ENCODE results near the gene PPP1R18. TPM values are rescaled to one million over a fixed set of nuclear protein-coding genes. Genes with fewer than 3 reads are reported as not detected.
A peak's percentile ranks its signal among the peaks of the same experiment; 100 is the strongest.

Gene PPP1R18
- total RNA-seq: 100 to 1,000 TPM; 112 to 115 TPM

GRCh38 chr6:30686009-30686907, at the start of gene PPP1R18:
TSS of gene PPP1R18 (minus strand) at chr6:30686645. CDS start at chr6:30686018, 627 bp downstream.
- H3K4me3 Mint-ChIP-seq: peak within 1 kb of the TSS; percentile 96
- peak; percentile 90 for DNase-seq
- no peaks in the 10 kb centered on the region for H3K9me3 Mint-ChIP-seq
- no peaks in the 10 kb centered on the region for H3K27me3 Mint-ChIP-seq (ENCODE audit: low read depth)
- intact Hi-C loops (cut with micrococcal nuclease): loop anchor here (1.0 to 5.0 kb wide), 2 partner anchors 71 to 359 kb away; partner anchors contain the start of gene TRIM39
- CTCF ChIA-PET: interaction anchor here (1.1 to 1.8 kb wide), 3 partner anchors 37 to 142 kb away, joined by 3 to 7 read pairs (median 5); no protein-coding TSS in a partner anchor
- H3K4me1 Mint-ChIP-seq (ENCODE audit: low read depth): peaks cover 34% of the 10 kb centered on the region
- H3K36me3 Mint-ChIP-seq (ENCODE audit: low read depth): peaks cover 53% of the 10 kb centered on the region
- peak within 1 kb of the TSS; percentile 100 for H3K27ac Mint-ChIP-seq

- H3K9me3 Mint-ChIP-seq: peaks cover 5% of the 10 kb centered on the region
- DNase-seq: peak; percentile 63
- CTCF ChIA-PET: interaction anchor here (0.6 to 19.6 kb wide), 7 partner anchors 11 to 224 kb away, joined by 3 to 346 read pairs (median 4); partner anchors contain the start of gene DHX16
- peaks cover 63% of the 10 kb centered on the region for H3K36me3 Mint-ChIP-seq (ENCODE audit: low read depth)
- intact Hi-C loops (cut with micrococcal nuclease): loop anchor here (1.0 to 5.0 kb wide), 6 partner anchors 9 to 178 kb away; partner anchors contain the start of genes GNL1, IER3, PRR3 and TUBB
- peaks cover 79% of the 10 kb centered on the region for H3K4me1 Mint-ChIP-seq (ENCODE audit: low read depth)
- peak overlapping the region; percentile 82 for H3K27ac Mint-ChIP-seq
- H3K4me3 Mint-ChIP-seq: peak overlapping the region; percentile 32
- H3K27me3 Mint-ChIP-seq (ENCODE audit: low read depth): no peaks in the 10 kb centered on the region
Observed at GRCh38 chr6:30735668-30736314, 49.3 kb upstream of the PPP1R18 start.

DNA sequence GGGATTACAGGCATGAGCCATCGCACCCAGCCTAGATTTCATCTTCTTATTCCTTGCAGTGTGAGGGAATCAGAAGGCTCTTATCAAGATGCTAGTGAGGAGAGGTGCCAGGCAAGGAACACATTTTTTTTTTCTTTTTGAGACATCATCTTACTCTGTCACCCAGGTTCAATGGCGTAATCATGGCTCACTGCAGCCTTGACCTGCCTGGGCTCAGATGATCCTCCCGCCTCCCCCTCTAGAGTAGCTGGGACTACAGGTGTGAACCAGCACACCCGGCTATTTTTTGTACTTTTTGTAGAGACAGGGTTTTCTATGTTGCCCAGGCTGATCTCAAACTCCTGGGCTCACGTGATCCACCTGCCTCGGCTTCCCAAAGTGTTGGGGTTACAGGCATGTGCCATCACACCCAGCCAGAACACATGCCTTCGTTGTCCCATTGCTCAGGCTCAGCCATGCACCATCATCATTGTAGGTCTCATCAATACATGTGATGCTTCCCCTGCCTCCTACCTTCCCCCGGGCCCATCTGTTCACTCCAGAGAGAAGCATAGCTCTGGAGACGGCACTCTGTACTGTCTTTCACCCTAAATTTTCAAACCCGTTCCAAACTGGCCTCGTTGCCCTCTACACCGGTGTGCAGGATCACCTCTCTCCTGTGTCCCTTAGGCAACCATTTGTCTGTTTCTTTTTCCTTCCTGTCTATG, 45.9 kb upstream of the PPP1R18 start:
- Mint-ChIP-seq H3K36me3 (ENCODE audit: low read depth) (peaks cover 54% of the 10 kb centered on the region), H3K27me3 (ENCODE audit: low read depth) (no peaks in the 10 kb centered on the region), H3K4me1 (ENCODE audit: low read depth) (peaks cover 62% of the 10 kb centered on the region), H3K9me3 (peaks cover 5% of the 10 kb centered on the region), H3K27ac (no peak overlapping the region), H3K4me3 (no peak overlapping the region)
- CTCF ChIA-PET: interaction anchor here (0.6 to 19.6 kb wide), 11 partner anchors 9 to 190 kb away, joined by 3 to 346 read pairs (median 5); partner anchors contain the start of genes DHX16 and MRPS18B
- no peak for DNase-seq
- intact Hi-C loops (cut with micrococcal nuclease): no loop called here

- Mint-ChIP-seq H3K4me1 (ENCODE audit: low read depth) (peaks cover 47% of the 10 kb centered on the region), H3K36me3 (ENCODE audit: low read depth) (peaks cover 39% of the 10 kb centered on the region), H3K4me3 (peak overlapping the region; percentile 29), H3K27ac (no peak overlapping the region), H3K9me3 (no peaks in the 10 kb centered on the region), H3K27me3 (ENCODE audit: low read depth) (no peaks in the 10 kb centered on the region)
- intact Hi-C loops (cut with micrococcal nuclease): loop anchor here (1.0 to 2.0 kb wide), 3 partner anchors 52 to 248 kb away; no protein-coding TSS in a partner anchor
- peak; percentile 94 for DNase-seq
- CTCF ChIA-PET: interaction anchor here (0.6 to 19.6 kb wide), 39 partner anchors 8 to 356 kb away, joined by 3 to 346 read pairs (median 4); partner anchors contain the start of genes DHX16, FLOT1, MRPS18B and PPP1R10
Observed at GRCh38 chr6:30730601-30731435, 44.4 kb upstream of the PPP1R18 start.

DNA sequence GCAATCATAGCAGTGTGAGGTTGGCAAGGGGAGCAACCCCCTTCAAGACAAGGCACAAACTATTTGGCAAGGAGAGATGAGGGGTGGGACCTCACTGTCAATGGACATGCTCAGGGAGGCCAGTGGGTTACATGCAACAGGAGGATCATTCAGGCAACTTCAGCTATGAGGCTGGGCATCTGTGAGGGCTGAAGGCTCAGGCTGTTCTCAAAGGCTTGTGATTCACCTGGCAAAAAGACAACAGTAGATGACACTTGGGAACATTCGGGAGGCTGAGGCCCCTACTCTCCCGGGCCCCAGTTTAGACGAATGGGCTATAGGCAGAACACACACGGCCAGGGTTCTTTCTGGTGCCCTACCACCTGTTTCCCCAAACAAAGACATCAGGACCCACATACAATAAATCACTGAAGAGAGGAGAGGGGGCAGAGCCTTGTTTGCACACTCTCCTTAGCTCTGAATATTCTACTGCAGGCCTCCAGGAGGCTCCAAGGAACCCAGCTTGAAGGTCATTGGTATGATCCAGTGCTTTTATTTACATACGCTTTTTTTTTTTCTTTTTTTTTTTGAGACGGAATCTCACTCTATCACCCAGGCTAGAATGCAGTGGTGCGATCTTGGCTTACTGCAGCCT, 41.6 kb upstream of the PPP1R18 start:
- Mint-ChIP-seq H3K4me1 (ENCODE audit: low read depth) (peaks cover 54% of the 10 kb centered on the region), H3K36me3 (ENCODE audit: low read depth) (peaks cover 55% of the 10 kb centered on the region), H3K27ac (peak overlapping the region; percentile 46), H3K9me3 (no peaks in the 10 kb centered on the region), H3K4me3 (no peak overlapping the region), H3K27me3 (ENCODE audit: low read depth) (no peaks in the 10 kb centered on the region)
- no peak for DNase-seq
- CTCF ChIA-PET: interaction anchor here (0.6 to 19.6 kb wide), 5 partner anchors 13 to 154 kb away, joined by 3 to 346 read pairs (median 6); partner anchors contain the start of gene DHX16
- intact Hi-C loops (cut with micrococcal nuclease): no loop called here

DNA sequence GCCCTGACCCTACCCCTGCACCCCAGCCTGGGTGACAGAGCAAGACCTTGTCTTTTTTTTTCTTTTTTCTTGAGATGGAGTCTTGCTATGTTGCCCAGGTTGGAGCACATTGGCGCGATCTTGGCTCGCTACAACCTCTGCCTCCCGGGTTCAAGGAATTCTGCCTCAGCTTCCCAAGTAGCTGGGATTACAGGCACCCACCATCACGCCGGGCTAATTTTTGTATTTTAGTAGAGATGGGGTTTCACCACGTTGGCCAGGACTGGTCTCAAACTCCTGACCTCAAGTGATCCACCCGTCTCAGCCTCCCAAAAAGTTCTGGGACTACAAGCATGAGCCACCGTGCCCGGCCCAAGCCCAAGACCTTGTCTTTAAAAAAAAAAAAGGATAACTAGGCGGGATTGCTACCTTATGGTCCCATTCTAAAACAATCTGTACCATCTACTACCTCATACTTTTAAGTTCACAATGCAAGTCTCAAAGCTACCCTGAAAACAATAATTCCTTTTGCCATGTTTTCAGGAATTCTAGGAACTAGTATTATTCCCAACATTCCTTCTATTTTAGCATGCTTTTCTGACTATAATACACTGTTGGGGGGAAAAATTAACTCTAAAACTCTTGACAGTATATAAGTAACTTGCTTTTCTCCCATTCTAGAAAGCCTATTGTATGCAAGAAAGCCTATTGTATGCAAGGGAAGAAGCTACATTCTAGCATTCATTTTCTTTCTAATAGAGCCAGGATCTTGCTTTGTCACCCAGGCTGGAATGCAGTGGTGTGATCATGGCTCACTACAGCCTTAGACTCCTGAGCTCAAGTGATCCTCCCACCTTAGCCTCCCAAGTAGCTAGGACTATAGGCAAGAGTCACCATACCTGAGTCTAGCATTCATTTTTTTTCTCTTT, 40.3 kb upstream of the PPP1R18 start:
- no peak for DNase-seq
- Mint-ChIP-seq H3K4me3 (no peak overlapping the region), H3K27me3 (ENCODE audit: low read depth) (no peaks in the 10 kb centered on the region), H3K9me3 (no peaks in the 10 kb centered on the region), H3K36me3 (ENCODE audit: low read depth) (peaks cover 61% of the 10 kb centered on the region), H3K27ac (no peak overlapping the region), H3K4me1 (ENCODE audit: low read depth) (peaks cover 53% of the 10 kb centered on the region)
- CTCF ChIA-PET: interaction anchor here (0.6 to 19.6 kb wide), 3 partner anchors 49 to 365 kb away, joined by 3 to 346 read pairs (median 4); partner anchors contain the start of gene DHX16
- intact Hi-C loops (cut with micrococcal nuclease): no loop called here

DNA sequence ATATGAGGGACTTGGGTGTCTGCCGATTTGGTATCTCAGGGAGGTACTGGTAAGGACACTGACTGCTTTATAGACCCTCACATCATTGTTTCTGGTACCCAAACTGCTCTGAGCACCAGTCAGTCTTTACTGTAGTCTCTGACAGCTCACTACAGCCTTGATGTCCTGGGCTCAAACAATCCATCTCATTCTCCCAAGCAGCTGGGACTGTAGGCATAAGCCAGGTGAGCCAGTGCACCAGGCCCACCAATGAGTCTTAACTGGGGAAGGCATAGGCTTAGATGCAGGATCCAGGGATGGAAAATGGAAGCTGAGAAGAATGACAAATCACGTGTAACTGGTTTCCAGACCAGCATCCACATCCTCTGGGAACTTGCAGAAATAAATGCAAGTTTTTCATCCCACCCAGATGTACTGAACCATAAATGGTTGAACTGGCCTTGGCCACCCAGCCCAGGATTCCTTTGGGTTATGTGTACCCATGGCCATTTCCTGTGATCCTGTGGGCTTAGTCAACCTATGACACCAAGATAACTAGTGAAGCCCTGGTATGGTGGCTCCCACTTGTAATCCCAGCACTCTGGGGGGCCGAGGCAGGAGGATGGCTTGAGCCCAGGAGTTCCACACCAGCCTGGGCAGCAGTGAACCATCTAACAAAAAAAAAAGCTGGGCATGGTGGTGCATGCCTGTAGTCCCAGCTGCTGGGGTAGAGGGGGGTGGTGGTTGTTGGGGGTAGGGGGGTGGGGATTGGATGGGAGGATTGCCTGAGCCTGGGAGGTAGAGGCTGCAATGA, 39.5 kb upstream of the PPP1R18 start:
- no peaks in the 10 kb centered on the region for H3K9me3 Mint-ChIP-seq
- no peaks in the 10 kb centered on the region for H3K27me3 Mint-ChIP-seq (ENCODE audit: low read depth)
- peak; percentile 24 for DNase-seq
- peak overlapping the region; percentile 15 for H3K4me3 Mint-ChIP-seq
- peaks cover 47% of the 10 kb centered on the region for H3K4me1 Mint-ChIP-seq (ENCODE audit: low read depth)
- CTCF ChIA-PET: interaction anchor here (19.6 kb wide), 1 partner anchor 49 kb away, joined by 346 read pairs; the partner anchor contains the start of gene DHX16
- intact Hi-C loops (cut with micrococcal nuclease): no loop called here
- peaks cover 69% of the 10 kb centered on the region for H3K36me3 Mint-ChIP-seq (ENCODE audit: low read depth)
- H3K27ac Mint-ChIP-seq: peak overlapping the region; percentile 46

- Mint-ChIP-seq H3K4me1 (ENCODE audit: low read depth) (peaks cover 38% of the 10 kb centered on the region), H3K36me3 (ENCODE audit: low read depth) (peaks cover 69% of the 10 kb centered on the region), H3K9me3 (no peaks in the 10 kb centered on the region), H3K27me3 (ENCODE audit: low read depth) (no peaks in the 10 kb centered on the region), H3K27ac (peak overlapping the region; percentile 85), H3K4me3 (peak overlapping the region; percentile 41)
- CTCF ChIA-PET: interaction anchor here (0.6 to 19.6 kb wide), 3 partner anchors 48 to 242 kb away, joined by 3 to 346 read pairs (median 5); partner anchors contain the start of gene DHX16
- no peak for DNase-seq
- intact Hi-C loops (cut with micrococcal nuclease): loop anchor here (5.0 kb wide), 1 partner anchor 513 kb away; the partner anchor contains the start of gene TRIM26
Observed at GRCh38 chr6:30724906-30725667, 38.6 kb upstream of the PPP1R18 start.

Data from activated naive CD4-positive, alpha-beta T cell treated with anti-CD3 and anti-CD28 coated beads for 36 hours (primary cell).